GM23338 (cell line): ENCODE measurements around the gene LCP2. TPM values are rescaled to one million over a fixed set of nuclear protein-coding genes. Genes with fewer than 3 reads are reported as not detected.

ENCODE experiments used
- ATAC-seq: fragments of 200-7000 bp; cut with Tn5 transposase; 3 replicates; pipeline ENCODE4 v1.9.1; 2020
- DNase-seq: peaks from one replicate; pipeline ENCODE4 v3.0.0-alpha.2; 2015; ENCODE audit warnings: low spot score
- H2AFZ ChIP-seq: fragments of 200-600 bp; sonication (generic); 2 replicates; pipeline ENCODE4 v1.8.0; 2016; ENCODE audit warnings: antibody characterized with exemption, mild to moderate bottlenecking, moderate library complexity
- H3F3A ChIP-seq: fragments of 200-600 bp; sonication (generic); replicated peaks from 2 replicates; pipeline ENCODE4 v1.8.0; 2017; ENCODE audit warnings: antibody characterized with exemption, mixed run types, low read depth
- H3K27ac ChIP-seq: fragments of 200-600 bp; sonication (generic); 2 replicates; pipeline ENCODE4 v1.6.1; 2016; ENCODE audit warnings: low read depth
- H3K27me3 ChIP-seq: fragments of 200-600 bp; sonication (generic); 2 replicates; pipeline ENCODE4 v1.8.0; 2016; ENCODE audit warnings: mild to moderate bottlenecking, mixed run types, moderate library complexity; ENCODE audit not compliant: insufficient read depth
- H3K36me3 ChIP-seq: fragments of 200-600 bp; sonication (generic); 2 replicates; pipeline ENCODE4 v1.8.0; 2016; ENCODE audit warnings: mild to moderate bottlenecking; ENCODE audit not compliant: insufficient read depth
- H3K4me1 ChIP-seq: fragments of 200-600 bp; sonication (generic); 2 replicates; pipeline ENCODE4 v1.8.0; 2016; ENCODE audit warnings: mild to moderate bottlenecking, moderate library complexity; ENCODE audit not compliant: insufficient read depth
- H3K4me2 ChIP-seq: fragments of 200-600 bp; sonication (generic); 2 replicates; pipeline ENCODE4 v1.7.1; 2017; ENCODE audit warnings: mixed run types
- H3K4me3 ChIP-seq: fragments of 200-600 bp; sonication (generic); 2 replicates; pipeline ENCODE4 v1.6.1; 2016; ENCODE audit warnings: mixed run types
- H3K79me2 ChIP-seq: fragments of 200-600 bp; sonication (generic); replicated peaks from 2 replicates; pipeline ENCODE4 v1.8.0; 2017; ENCODE audit warnings: mild to moderate bottlenecking; ENCODE audit not compliant: insufficient read depth
- H3K9me2 ChIP-seq: fragments of 200-600 bp; sonication (generic); 2 replicates; pipeline ENCODE4 v1.8.0; 2017; ENCODE audit not compliant: insufficient read depth
- H4K20me1 ChIP-seq: fragments of 200-600 bp; sonication (generic); replicated peaks from 2 replicates; pipeline ENCODE4 v1.8.0; 2017; ENCODE audit warnings: mild to moderate bottlenecking; ENCODE audit not compliant: insufficient read depth
- H3K27ac Mint-ChIP-seq: 2 replicates; pipeline ENCODE4 v1.8.0; 2020; ENCODE audit warnings: inconsistent platforms, mild to moderate bottlenecking, moderate library complexity, mixed read lengths
- H3K27me3 Mint-ChIP-seq: 3 replicates; pipeline ENCODE4 v1.8.0; 2022; ENCODE audit warnings: low read depth, mild to moderate bottlenecking, moderate library complexity, mixed read lengths, inconsistent platforms; ENCODE audit not compliant: insufficient read depth, poor library complexity
- H3K36me3 Mint-ChIP-seq: 3 replicates; pipeline ENCODE4 v1.8.0; 2021; ENCODE audit warnings: low read depth, mild to moderate bottlenecking, inconsistent platforms, moderate library complexity, mixed read lengths
- H3K4me1 Mint-ChIP-seq: 3 replicates; pipeline ENCODE4 v1.8.0; 2020; ENCODE audit warnings: mild to moderate bottlenecking, inconsistent platforms, mixed read lengths
- H3K4me3 Mint-ChIP-seq: 3 replicates; pipeline ENCODE4 v1.8.0; 2021; ENCODE audit warnings: moderate library complexity, mild to moderate bottlenecking, inconsistent platforms, mixed read lengths
- H3K9me3 Mint-ChIP-seq: 3 replicates; pipeline ENCODE4 v1.8.0; 2020; ENCODE audit warnings: moderate library complexity, mild to moderate bottlenecking, inconsistent platforms, mixed read lengths
- CREB1 ChIP-seq: fragments of 250-450 bp; sonication (Bioruptor Pico); IDR thresholded peaks from 2 replicates; pipeline ENCODE4 v1.5.0; 2020; ENCODE audit warnings: low read depth, mild to moderate bottlenecking, moderate library complexity
- EZH2phosphoT487 ChIP-seq: fragments of 200-600 bp; sonication (generic); IDR thresholded peaks from one replicate; pipeline ENCODE4 v1.8.1; 2018; ENCODE audit warnings: antibody characterized with exemption; ENCODE audit not compliant: unreplicated experiment
- JUNB ChIP-seq: IDR thresholded peaks from one replicate; pipeline ENCODE4 v1.6.1; 2016; ENCODE audit warnings: antibody characterized with exemption; ENCODE audit not compliant: unreplicated experiment
- POLR2AphosphoS5 ChIP-seq: IDR thresholded peaks from 2 replicates; pipeline ENCODE4 v1.6.1; 2016; ENCODE audit warnings: antibody characterized with exemption, low read depth
- STAT1 ChIP-seq: IDR thresholded peaks from one replicate; pipeline ENCODE4 v1.6.1; 2016; ENCODE audit warnings: antibody characterized with exemption; ENCODE audit not compliant: unreplicated experiment
- polyA plus RNA-seq: library from polyadenylated mRNA; unstranded; fragments of >200 nt; fragmentation: Nextera tagmentation; extraction: Ambion mirVana; gene quantifications from 2 replicates; pipeline ENCODE4 v1.2.1, GENCODE V29; 2016
- total RNA-seq: library from RNA; depleted of rRNA; stranded (reverse); fragments of >200 nt; shearing (Covaris generic); gene quantifications from 2 replicates; pipeline ENCODE4 v1.2.3, GENCODE V29; 2014
- TF ChIP-seq, protein P1 (sequence below): IDR thresholded peaks from one replicate; pipeline ENCODE4 v1.6.1; 2018; ENCODE audit warnings: antibody characterized with exemption; ENCODE audit not compliant: unreplicated experiment
- TF ChIP-seq, protein P2 (sequence below), 2 experiments: fragments of 200-600 bp in 1 of 2; sonication (generic) in 1 of 2; conservative IDR thresholded peaks; 2 replicates each; pipeline versions ENCODE4 v1.5.1 to v1.6.1; 2016 to 2017; ENCODE audit warnings: antibody characterized with exemption in 2 of 2, low read depth in 2 of 2, mild to moderate bottlenecking in 2 of 2, moderate library complexity in 1 of 2

Gene LCP2
- total and polyA plus RNA-seq, 2 experiments from 2014 or later = 0.26 to 0.38 TPM

DNA sequence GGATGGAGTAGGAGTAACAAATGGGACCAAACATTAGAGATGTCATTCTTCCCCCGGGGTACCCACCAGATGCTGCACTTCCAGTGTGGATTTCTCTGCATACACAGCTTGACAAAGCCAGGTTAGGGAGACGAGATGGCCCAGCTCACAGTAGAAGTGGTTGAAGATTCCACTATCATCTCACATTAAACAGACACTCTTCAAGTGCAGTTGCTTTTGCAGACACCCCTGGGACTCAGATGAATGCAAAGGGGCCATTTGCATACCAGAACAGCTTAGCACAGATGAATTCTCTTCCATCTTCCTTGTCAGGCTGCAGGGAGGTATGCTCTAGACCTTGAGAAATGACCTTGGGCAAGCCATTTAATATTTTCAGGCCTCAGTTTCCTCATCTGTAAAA lies 77.4 kb downstream of the LCP2 start (continued):
- no peak for TF ChIP-seq STAT1
- TF ChIP-seq, protein P1, sequence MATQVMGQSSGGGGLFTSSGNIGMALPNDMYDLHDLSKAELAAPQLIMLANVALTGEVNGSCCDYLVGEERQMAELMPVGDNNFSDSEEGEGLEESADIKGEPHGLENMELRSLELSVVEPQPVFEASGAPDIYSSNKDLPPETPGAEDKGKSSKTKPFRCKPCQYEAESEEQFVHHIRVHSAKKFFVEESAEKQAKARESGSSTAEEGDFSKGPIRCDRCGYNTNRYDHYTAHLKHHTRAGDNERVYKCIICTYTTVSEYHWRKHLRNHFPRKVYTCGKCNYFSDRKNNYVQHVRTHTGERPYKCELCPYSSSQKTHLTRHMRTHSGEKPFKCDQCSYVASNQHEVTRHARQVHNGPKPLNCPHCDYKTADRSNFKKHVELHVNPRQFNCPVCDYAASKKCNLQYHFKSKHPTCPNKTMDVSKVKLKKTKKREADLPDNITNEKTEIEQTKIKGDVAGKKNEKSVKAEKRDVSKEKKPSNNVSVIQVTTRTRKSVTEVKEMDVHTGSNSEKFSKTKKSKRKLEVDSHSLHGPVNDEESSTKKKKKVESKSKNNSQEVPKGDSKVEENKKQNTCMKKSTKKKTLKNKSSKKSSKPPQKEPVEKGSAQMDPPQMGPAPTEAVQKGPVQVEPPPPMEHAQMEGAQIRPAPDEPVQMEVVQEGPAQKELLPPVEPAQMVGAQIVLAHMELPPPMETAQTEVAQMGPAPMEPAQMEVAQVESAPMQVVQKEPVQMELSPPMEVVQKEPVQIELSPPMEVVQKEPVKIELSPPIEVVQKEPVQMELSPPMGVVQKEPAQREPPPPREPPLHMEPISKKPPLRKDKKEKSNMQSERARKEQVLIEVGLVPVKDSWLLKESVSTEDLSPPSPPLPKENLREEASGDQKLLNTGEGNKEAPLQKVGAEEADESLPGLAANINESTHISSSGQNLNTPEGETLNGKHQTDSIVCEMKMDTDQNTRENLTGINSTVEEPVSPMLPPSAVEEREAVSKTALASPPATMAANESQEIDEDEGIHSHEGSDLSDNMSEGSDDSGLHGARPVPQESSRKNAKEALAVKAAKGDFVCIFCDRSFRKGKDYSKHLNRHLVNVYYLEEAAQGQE = no peak
- no peak for TF ChIP-seq CREB1 (CRISPR knock-in tag)
- no peak for TF ChIP-seq JUNB
- TF ChIP-seq, protein P2, sequence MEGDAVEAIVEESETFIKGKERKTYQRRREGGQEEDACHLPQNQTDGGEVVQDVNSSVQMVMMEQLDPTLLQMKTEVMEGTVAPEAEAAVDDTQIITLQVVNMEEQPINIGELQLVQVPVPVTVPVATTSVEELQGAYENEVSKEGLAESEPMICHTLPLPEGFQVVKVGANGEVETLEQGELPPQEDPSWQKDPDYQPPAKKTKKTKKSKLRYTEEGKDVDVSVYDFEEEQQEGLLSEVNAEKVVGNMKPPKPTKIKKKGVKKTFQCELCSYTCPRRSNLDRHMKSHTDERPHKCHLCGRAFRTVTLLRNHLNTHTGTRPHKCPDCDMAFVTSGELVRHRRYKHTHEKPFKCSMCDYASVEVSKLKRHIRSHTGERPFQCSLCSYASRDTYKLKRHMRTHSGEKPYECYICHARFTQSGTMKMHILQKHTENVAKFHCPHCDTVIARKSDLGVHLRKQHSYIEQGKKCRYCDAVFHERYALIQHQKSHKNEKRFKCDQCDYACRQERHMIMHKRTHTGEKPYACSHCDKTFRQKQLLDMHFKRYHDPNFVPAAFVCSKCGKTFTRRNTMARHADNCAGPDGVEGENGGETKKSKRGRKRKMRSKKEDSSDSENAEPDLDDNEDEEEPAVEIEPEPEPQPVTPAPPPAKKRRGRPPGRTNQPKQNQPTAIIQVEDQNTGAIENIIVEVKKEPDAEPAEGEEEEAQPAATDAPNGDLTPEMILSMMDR (conservative IDR thresholded peaks at IDR 0.05; ENCODE audit: low read depth in 2 of 2) = no peak

DNA sequence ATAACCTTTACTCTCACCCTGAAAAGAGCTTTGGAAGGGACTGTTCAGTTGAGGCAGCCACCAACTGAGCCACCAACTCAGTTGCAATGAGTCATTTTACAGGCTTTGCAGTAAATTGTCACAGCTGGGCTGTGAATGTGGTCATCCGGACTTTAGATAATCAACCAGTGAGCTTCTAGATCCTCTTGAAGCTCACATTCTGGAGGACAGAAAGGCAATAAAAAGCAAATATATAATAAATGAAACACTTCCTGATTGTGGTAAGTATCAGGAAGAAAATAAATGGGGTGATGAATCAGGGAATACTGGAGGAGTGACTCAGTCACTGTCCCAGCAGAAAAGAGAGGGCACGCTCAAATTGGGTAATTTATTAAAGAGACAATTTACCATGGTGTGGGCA lies 78.0 kb downstream of the LCP2 start:
- H3K36me3 Mint-ChIP-seq = no peaks in the 10 kb centered on the region
- H3K27me3 ChIP-seq = no peaks in the 10 kb centered on the region
- H4K20me1 ChIP-seq = no peaks in the 10 kb centered on the region
- H3K9me3 Mint-ChIP-seq = no peaks in the 10 kb centered on the region
- H3K27ac ChIP-seq = no peak overlapping the region
- H3K9me2 ChIP-seq = no peaks in the 10 kb centered on the region
- H3K4me1 ChIP-seq = peaks cover 19% of the 10 kb centered on the region; the same call in 1 of the 2 replicates
- ATAC-seq = no peak
- peaks cover 36% of the 10 kb centered on the region for H3K4me1 Mint-ChIP-seq
- no peak overlapping the region for H3K4me2 ChIP-seq
- no peaks in the 10 kb centered on the region for H3K79me2 ChIP-seq
- no peak overlapping the region for H3K27ac Mint-ChIP-seq
- no peak for DNase-seq
- H3K4me3 Mint-ChIP-seq = no peak overlapping the region
- TF ChIP-seq EZH2phosphoT487 (no peak), STAT1 (no peak), POLR2AphosphoS5 (no peak)
- TF ChIP-seq, protein P2 (conservative IDR thresholded peaks at IDR 0.05; ENCODE audit: low read depth in 2 of 2) = no peak
- no peak overlapping the region for H2AFZ ChIP-seq
- no peaks in the 10 kb centered on the region for H3K36me3 ChIP-seq
- H3K4me3 ChIP-seq = no peak overlapping the region
- H3F3A ChIP-seq = no peaks in the 10 kb centered on the region
- peaks cover 2% of the 10 kb centered on the region for H3K27me3 Mint-ChIP-seq
